IPS DF 4.7 (cell line): Measurements from ENCODE around the gene F7.
"Not testable (repeated sequence)": the region's sequence is repeated elsewhere in the genome, so short reads cannot be mapped to it uniquely, and the experiment has no call there.

Source experiments
- DNase-seq: peaks from one replicate; pipeline ENCODE4 v3.0.0-alpha.2; 2013; ENCODE audit warnings: low spot score; ENCODE audit errors: extremely low read depth

The F7 gene

DNA sequence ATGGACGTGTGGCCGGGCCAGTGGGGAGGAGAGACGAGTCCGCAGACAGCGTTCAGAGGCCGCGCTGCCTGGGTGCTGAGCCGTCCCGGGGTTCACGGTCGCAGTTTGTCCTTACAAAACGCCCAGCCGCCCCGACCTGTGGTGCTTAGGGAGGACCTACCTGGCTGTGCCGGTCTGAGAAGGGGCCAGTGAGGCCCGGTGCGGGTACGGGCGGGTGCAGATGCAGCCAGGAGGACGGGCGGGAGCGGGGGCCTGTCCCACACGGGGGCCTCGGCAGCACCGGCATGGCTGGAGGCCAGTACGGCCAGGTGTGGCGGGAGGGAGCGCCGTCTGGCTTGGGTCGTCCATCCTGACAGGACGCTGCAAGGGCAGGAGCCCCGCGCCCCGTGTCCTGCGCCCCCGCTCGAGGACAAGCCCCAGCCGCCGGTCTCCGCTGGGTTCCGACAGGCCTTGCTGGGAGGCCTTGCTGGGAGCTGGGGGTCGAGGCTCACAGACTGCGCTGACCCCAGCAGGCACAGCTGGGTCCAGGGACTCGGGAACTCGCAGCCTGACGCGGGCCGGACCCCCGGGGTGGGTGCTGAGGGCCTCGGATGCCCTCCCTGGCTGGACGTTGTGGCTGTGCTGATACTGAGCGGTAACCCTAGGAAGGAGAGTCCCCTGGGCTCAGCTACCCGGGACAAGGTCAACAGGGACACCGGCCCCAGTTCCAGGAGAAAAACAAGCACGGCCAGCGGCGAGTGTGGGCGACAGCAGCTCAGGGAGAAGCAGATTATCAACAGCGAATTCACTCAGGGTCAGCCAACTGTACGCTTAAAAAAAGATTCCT lies 47.6 kb downstream of the F7 start:
- DNase-seq: no peak

- no peak for DNase-seq
Observed at GRCh38 chr13:113153810-113154748, 48.5 kb downstream of the F7 start.

- no peak for DNase-seq
Observed at GRCh38 chr13:113155201-113155600, 49.6 kb downstream of the F7 start.

GRCh38 chr13:113155982-113156655 lies 50.5 kb downstream of the F7 start:
- DNase-seq: no peak

GRCh38 chr13:113157206-113157928 lies 51.8 kb downstream of the F7 start:
- DNase-seq: no peak

- no peak for DNase-seq
Observed at GRCh38 chr13:113157929-113158747, 52.5 kb downstream of the F7 start, which contains the start of gene PROZ. Gene PROZ (plus strand): TSS chr13:113158648. CDS start chr13:113158661, 13 bp downstream.

DNA sequence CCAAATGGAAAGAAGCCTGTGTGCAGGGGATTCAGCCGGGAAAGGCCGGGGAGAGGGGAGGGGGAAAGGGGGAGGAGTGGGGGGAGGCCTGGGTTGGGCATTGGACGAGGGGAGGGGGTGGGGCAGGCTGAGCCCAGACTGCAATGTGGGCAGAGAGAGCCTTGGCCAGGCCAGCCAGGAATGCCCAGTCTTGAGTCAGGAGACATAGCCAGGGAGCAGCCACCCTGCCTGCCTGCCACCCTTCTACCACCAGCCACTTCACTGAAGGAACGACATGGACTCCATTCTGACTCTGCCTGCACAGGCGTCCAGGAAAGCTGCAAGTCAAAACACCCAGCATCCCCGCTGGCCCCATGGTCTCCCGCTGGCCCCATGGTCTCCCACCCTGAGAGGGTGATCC lies 53.4 kb downstream of the F7 start:
- no peak for DNase-seq

GRCh38 chr13:113159701-113160100 lies 54.1 kb downstream of the F7 start:
- no peak for DNase-seq

- DNase-seq: no peak
Observed at GRCh38 chr13:113160983-113161382, 55.4 kb downstream of the F7 start.

GRCh38 chr13:113161433-113161832 lies 55.8 kb downstream of the F7 start:
- no peak for DNase-seq

DNA sequence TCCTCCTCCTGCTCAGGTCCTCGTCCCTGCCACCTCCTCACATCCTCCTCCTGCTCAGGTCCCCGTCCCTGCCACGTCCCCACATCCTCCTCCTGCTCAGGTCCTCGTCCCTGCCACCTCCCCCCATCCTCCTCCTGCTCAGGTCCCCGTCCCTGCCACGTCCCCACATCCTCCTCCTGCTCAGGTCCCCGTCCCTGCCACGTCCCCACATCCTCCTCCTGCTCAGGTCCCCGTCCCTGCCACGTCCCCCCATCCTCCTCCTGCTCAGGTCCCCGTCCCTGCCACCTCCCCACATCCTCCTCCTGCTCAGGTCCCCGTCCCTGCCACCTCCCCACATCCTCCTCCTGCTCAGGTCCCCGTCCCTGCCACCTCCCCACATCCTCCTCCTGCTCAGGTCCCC lies 56.4 kb downstream of the F7 start:
- DNase-seq: not testable (repeated sequence)

DNA sequence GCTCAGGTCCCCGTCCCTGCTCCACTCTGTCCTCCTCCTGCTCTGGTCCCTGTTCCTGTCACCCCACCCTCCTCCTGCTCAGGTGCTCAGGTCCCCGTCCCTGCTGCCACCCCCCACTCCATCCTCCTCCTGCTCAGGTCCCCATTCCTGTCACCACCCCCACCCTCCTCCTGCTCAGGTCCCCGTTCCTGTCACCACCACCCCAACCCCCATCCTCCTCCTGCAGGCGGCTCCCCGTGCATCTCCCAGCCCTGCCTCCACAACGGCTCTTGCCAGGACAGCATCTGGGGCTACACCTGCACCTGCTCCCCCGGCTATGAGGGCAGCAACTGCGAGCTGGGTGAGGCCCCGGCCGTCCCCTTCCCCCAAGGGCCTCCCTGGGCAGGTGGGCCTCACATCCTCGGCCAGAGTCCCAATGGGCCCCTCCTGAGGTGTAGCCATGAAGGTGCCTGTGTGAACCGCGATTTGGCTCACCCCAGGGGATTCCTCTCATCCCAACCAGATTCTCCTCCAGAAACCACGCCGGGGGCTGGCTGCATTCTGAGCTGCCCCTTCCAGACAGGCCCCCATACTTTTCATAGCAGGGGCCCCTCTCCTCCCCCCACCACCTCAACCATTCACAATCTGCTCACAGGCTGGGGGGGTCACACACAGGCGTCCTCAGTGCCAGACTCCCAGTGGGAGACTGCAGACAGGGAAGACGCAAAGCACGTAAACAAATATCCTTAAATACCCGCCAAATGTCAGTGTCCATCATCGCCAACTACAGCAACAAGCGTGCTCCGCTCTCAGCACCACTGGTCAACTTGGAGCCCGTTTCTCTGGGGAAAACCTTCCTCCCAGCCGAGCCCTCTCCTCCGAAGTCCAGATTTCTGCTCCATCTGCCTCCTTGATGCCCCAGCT lies 57.4 kb downstream of the F7 start:
- no peak for DNase-seq

DNA sequence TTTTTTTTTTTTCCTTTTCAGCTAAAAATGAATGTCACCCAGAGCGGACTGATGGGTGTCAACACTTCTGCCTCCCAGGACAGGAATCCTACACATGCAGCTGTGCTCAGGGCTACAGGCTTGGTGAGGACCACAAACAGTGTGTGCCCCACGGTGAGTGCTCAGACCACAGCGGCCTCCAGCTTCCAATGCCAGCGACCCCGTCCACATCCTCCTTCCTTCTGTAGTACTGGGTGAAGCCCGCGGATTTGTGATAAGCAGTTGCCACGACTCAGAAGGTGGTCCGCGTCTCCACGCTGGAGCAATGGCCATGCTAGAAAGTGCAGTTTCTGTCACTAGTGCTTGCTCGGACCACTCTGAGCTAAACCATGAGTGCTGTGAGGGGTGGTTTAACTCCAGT lies 58.9 kb downstream of the F7 start:
- DNase-seq: no peak

GRCh38 chr13:113166266-113166665 lies 60.7 kb downstream of the F7 start:
- no peak for DNase-seq

- DNase-seq: no peak
Observed at GRCh38 chr13:113166681-113167080, 61.1 kb downstream of the F7 start.

- no peak for DNase-seq
Observed at GRCh38 chr13:113167155-113167554, 61.6 kb downstream of the F7 start.

GRCh38 chr13:113167575-113167974 lies 62.0 kb downstream of the F7 start:
- no peak for DNase-seq

DNA sequence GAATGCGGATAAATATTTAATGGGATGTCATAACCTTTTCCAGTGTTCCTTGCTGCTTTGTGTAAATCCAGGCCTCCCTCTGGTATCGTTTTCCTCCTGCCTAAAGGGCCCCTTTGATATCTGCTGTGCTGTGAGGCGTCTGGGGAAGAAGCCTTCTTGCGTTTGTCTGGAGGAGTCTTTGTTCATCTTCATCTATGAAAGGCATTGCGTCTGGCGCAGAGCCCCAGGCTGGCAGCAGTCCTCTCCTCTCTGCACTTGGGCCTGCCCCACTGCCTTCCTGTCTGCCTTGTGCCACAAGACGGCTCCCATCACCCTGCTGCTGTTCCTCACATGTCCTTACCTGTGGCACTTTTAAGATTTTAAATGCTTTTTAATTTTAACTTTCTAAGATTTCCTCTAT lies 62.6 kb downstream of the F7 start:
- DNase-seq: no peak
